ENCODE measurements around the gene GFOD1.
"Not testable (repeated sequence)": the region's sequence is repeated elsewhere in the genome, so short reads cannot be mapped to it uniquely, and the experiment has no call there.

Gene GFOD1

DNA sequence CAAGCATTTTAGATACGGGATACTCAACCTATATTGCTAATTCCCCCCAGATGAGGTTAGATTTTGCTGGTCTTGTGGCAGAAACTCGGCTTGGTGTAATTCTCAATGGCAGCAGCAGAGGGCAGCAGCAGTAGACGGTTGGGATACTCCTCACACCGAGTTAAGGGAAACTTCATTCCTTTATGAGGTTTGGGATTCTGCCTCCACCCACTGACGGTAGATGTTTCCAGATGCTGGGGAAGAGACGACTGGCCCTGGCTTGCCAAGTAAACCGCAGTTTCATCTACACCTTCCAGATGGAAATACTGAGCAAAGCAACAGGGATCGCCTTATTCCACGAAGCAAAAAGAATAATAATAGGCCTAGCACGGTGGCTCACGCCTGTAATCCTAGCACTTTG is 150.8 kb downstream of the GFOD1 start:
- Mint-ChIP-seq H3K9me3 (peaks cover under 1% of the 10 kb centered on the region), H3K36me3 (ENCODE audit: low read depth) (no peaks in the 10 kb centered on the region), H3K4me3 (no peak overlapping the region), H3K4me1 (ENCODE audit: low read depth) (peaks cover 34% of the 10 kb centered on the region), H3K27me3 (no peaks in the 10 kb centered on the region), H3K27ac (no peak overlapping the region)
- intact Hi-C loops (cut with micrococcal nuclease): loop anchor here (1.0 to 5.0 kb wide), 4 partner anchors 151 to 726 kb away; partner anchors contain the start of genes GFOD1 and SIRT5

DNA sequence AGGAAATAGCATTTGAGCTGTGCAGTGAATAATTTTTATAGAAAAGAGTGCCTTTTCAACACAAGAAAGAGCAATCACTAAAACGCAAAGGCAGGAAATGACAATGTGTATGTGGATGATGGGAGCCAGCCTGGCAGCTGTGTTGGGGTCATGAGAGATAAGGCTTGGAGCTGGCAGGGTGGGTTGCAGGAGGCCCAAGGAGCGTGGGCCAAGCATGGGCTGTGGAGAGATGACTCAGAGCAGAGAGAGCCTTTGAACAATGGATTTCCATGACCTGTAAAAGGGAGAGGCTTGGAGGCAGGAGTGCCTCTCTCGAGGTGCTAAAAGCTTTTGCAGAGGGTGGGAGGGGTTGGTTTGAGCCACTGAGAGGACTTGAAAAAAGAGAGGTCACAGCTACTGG is 152.4 kb downstream of the GFOD1 start:
- Mint-ChIP-seq H3K27ac (no peak overlapping the region), H3K9me3 (no peaks in the 10 kb centered on the region), H3K4me1 (ENCODE audit: low read depth) (peaks cover 24% of the 10 kb centered on the region), H3K4me3 (no peak overlapping the region), H3K36me3 (ENCODE audit: low read depth) (no peaks in the 10 kb centered on the region), H3K27me3 (no peaks in the 10 kb centered on the region)
- intact Hi-C loops (cut with micrococcal nuclease): loop anchor here (5.0 kb wide), 3 partner anchors 152 to 727 kb away; partner anchors contain the start of genes GFOD1 and NOL7

GRCh38 chr6:13332349-13332706 is 155.1 kb downstream of the GFOD1 start:
- H3K4me1 Mint-ChIP-seq (ENCODE audit: low read depth): peaks cover 14% of the 10 kb centered on the region
- H3K9me3 Mint-ChIP-seq: no peaks in the 10 kb centered on the region
- H3K27ac Mint-ChIP-seq: no peak overlapping the region
- no peak overlapping the region for H3K4me3 Mint-ChIP-seq
- intact Hi-C loops (cut with micrococcal nuclease): loop anchor here (5.0 kb wide), 1 partner anchor 285 kb away; the partner anchor contains the start of gene NOL7
- H3K27me3 Mint-ChIP-seq: no peaks in the 10 kb centered on the region
- no peaks in the 10 kb centered on the region for H3K36me3 Mint-ChIP-seq (ENCODE audit: low read depth)

DNA sequence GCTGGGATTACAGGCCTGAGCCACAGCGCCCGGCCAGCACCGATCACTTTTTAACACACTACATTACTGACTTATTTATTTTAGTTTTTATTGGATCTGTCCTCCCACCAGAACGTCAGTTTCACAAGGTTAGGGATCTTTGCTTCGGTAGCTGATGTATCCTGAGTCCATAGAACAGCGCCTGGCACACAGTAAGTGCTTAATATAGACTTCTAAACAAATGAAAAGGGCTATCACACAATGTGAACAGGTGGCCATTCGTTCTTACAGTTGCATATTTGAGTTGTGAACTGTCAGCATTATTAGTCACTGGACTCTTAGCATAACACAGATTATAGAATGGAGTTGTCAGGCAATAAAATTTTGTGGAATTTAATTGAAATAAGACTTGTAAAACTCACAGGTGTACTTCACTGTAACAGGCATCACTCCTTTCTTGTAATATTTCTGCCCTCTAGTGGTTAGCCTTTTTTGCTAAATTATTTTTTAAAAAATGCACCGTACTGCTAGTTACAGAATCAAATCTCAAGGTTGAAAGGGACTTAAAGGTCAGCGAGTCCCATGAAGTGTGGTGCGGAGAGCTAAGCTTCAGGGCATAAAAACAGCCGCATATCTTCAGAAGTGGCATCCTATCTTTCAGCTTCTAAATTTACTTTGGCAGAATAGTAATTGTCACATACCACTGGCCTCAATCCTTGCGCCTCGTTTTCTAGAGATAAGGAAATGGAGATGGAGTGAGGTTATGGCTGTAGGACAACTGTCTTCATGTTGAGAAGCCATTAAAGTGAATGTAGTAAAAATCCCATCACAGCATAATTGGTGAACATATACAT is 155.7 kb downstream of the GFOD1 start:
- H3K27ac Mint-ChIP-seq: no peak overlapping the region
- H3K4me3 Mint-ChIP-seq: no peak overlapping the region
- peaks cover 13% of the 10 kb centered on the region for H3K4me1 Mint-ChIP-seq (ENCODE audit: low read depth)
- no peaks in the 10 kb centered on the region for H3K9me3 Mint-ChIP-seq
- H3K27me3 Mint-ChIP-seq: no peaks in the 10 kb centered on the region
- H3K36me3 Mint-ChIP-seq (ENCODE audit: low read depth): no peaks in the 10 kb centered on the region
- intact Hi-C loops (cut with micrococcal nuclease): loop anchor here (1.0 to 5.0 kb wide), 2 partner anchors 136 to 286 kb away; partner anchors contain the start of gene NOL7

GRCh38 chr6:13328875-13329183 is 158.6 kb downstream of the GFOD1 start:
- H3K36me3 Mint-ChIP-seq (ENCODE audit: low read depth): peaks cover 14% of the 10 kb centered on the region
- no peaks in the 10 kb centered on the region for H3K9me3 Mint-ChIP-seq
- H3K27me3 Mint-ChIP-seq: no peaks in the 10 kb centered on the region
- intact Hi-C loops (cut with micrococcal nuclease): loop anchor here (2.0 kb wide), 2 partner anchors 26 to 418 kb away; no protein-coding TSS in a partner anchor
- peaks cover 9% of the 10 kb centered on the region for H3K4me1 Mint-ChIP-seq (ENCODE audit: low read depth)
- peak overlapping the region; percentile 88 for H3K4me3 Mint-ChIP-seq
- H3K27ac Mint-ChIP-seq: peak overlapping the region; percentile 89

DNA sequence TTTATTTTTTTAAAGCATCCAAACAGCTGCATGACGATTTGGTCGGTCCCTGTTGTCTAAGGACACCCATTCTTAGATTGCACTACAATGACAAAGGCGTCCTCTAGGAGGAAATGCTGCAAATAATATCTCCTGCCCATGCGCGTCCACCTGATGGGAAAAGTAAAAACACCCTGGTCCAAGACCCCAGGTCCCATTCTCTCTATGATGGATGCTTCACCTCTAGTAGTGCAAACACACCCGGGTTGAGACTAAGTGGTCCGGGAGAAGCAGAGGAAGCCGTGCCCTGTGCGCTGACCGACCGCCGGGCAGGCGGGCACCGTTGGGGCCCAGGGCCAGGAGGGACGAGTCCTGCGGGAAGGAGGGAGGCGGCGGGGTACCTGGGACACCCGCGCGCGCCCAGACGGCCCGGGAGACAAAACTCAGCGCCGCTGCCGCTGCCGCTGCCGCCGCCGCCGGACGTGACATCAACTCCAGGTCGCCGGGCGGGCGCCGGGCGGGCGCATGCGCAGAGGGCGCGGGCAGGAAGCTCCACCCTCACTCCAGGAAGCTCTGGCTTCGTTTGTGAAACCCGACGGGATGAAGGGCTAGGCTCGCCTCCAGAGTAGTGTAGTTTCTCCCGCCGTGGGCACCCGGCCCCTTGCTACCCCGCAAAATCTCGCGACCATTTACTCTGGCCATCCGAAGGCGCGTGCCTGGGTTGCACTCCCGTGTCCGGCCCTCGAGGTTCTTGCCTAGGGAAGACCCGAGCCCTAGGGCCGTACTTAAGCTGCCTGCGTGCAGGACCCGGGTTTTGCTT is 159.1 kb downstream of the GFOD1 start, which contains the start of gene TBC1D7:
TBC1D7 (minus strand) TSS at position 462 of the 799 bp plus-strand sequence. CDS start 1,639 bp downstream, outside the sequence.
- Mint-ChIP-seq H3K4me3 (peak within 1 kb of the TSS; percentile 88), H3K27me3 (no peaks in the 10 kb centered on the region), H3K36me3 (ENCODE audit: low read depth) (peaks cover 20% of the 10 kb centered on the region), H3K27ac (peak within 1 kb of the TSS; percentile 89), H3K9me3 (no peaks in the 10 kb centered on the region), H3K4me1 (ENCODE audit: low read depth) (peaks cover 9% of the 10 kb centered on the region)
- intact Hi-C loops (cut with micrococcal nuclease): loop anchor here (2.0 kb wide), 2 partner anchors 25 to 417 kb away; no protein-coding TSS in a partner anchor

DNA sequence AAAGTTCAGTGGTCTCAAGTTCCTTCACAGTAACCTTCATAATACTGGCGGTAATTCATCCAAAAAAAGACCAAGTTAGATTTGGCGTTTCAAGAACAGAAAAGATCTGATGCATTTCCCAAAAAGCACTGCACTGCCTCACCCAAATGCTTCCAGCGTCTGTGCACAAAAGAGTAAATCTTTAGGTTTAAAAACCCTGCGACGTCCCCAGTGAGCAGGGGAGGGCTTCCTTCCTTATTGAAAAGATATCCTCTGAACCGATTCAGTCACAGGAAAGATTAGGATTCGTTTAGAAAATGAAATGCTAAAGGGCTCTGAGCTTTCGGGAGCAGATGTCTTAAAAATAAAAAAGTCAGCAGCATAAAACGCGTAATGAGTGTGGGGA is 159.7 kb downstream of the GFOD1 start:
- peaks cover 26% of the 10 kb centered on the region for H3K36me3 Mint-ChIP-seq (ENCODE audit: low read depth)
- intact Hi-C loops (cut with micrococcal nuclease): loop anchor here (2.0 kb wide), 2 partner anchors 25 to 417 kb away; no protein-coding TSS in a partner anchor
- H3K9me3 Mint-ChIP-seq: no peaks in the 10 kb centered on the region
- no peaks in the 10 kb centered on the region for H3K27me3 Mint-ChIP-seq
- H3K4me3 Mint-ChIP-seq: peak overlapping the region; percentile 88
- peak overlapping the region; percentile 89 for H3K27ac Mint-ChIP-seq
- H3K4me1 Mint-ChIP-seq (ENCODE audit: low read depth): peaks cover 9% of the 10 kb centered on the region

DNA sequence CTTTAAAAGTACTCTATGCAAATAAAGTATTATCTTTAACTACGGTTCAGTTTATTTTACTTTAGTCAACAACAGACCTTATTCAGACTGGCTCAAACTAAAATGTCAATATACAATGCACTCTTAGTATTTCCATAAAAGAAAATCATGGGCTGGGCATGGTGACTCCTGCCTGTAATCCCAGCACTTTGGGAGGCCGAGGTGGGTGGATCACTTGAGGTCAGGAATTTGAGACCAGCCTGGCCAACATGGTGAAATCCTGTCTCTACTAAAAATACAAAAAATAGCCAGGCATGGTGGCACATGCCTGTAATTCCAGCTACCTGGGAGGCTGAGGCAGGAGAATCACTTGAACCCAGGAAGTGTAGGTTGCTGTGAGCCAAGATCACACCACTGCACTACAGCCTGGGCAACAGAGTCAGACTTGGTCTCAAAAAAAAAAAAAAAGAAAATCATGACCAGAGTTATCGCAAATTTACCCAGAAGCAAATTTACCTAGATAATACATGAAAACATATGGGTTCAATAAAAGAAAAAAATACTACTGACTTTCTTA is 161.3 kb downstream of the GFOD1 start:
- H3K4me1 Mint-ChIP-seq (ENCODE audit: low read depth); intact Hi-C loops (cut with micrococcal nuclease); H3K27ac Mint-ChIP-seq; H3K27me3 Mint-ChIP-seq; H3K9me3 Mint-ChIP-seq; H3K4me3 Mint-ChIP-seq: not testable (repeated sequence)
- H3K36me3 Mint-ChIP-seq (ENCODE audit: low read depth): peaks cover 41% of the 10 kb centered on the region

GRCh38 chr6:13319891-13320564 is 167.4 kb downstream of the GFOD1 start:
- Mint-ChIP-seq H3K27me3 (no peaks in the 10 kb centered on the region), H3K4me1 (ENCODE audit: low read depth) (no peaks in the 10 kb centered on the region), H3K36me3 (ENCODE audit: low read depth) (peaks cover 96% of the 10 kb centered on the region), H3K4me3 (no peak overlapping the region), H3K9me3 (no peaks in the 10 kb centered on the region), H3K27ac (no peak overlapping the region)
- intact Hi-C loops (cut with micrococcal nuclease): no loop called here

- peaks cover 93% of the 10 kb centered on the region for H3K36me3 Mint-ChIP-seq (ENCODE audit: low read depth)
- H3K27ac Mint-ChIP-seq: no peak overlapping the region
- no peaks in the 10 kb centered on the region for H3K27me3 Mint-ChIP-seq
- intact Hi-C loops (cut with micrococcal nuclease): no loop called here
- H3K4me3 Mint-ChIP-seq: no peak overlapping the region
- H3K9me3 Mint-ChIP-seq: no peaks in the 10 kb centered on the region
- H3K4me1 Mint-ChIP-seq (ENCODE audit: low read depth): no peaks in the 10 kb centered on the region
Observed at GRCh38 chr6:13318821-13319220, 168.6 kb downstream of the GFOD1 start.

DNA sequence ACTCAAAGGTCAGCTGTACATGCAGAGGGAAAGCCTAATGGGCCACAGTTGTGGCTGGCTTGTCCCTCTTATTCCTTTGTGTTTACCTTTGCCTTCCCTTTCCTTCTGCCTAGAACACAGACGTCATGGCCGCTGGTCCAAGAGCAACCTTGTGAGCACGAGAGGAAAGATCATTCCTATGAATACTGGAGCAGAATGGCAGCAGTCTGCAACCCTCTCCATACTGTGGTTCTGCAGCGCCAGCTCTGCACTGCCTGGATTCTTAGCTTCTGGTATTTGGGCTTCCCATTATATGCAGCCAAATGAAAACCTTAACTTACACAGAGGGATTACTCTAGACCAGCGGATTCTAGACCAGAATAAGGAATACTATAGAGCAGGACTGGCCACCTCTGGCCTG is 171.5 kb downstream of the GFOD1 start:
- peaks cover 81% of the 10 kb centered on the region for H3K36me3 Mint-ChIP-seq (ENCODE audit: low read depth)
- no peaks in the 10 kb centered on the region for H3K9me3 Mint-ChIP-seq
- H3K4me3 Mint-ChIP-seq: no peak overlapping the region
- no peak overlapping the region for H3K27ac Mint-ChIP-seq
- intact Hi-C loops (cut with micrococcal nuclease): no loop called here
- no peaks in the 10 kb centered on the region for H3K4me1 Mint-ChIP-seq (ENCODE audit: low read depth)
- no peaks in the 10 kb centered on the region for H3K27me3 Mint-ChIP-seq

GRCh38 chr6:13314806-13315205 is 172.6 kb downstream of the GFOD1 start:
- Mint-ChIP-seq H3K9me3 (no peaks in the 10 kb centered on the region), H3K27ac (no peak overlapping the region), H3K4me3 (no peak overlapping the region), H3K4me1 (ENCODE audit: low read depth) (no peaks in the 10 kb centered on the region), H3K27me3 (no peaks in the 10 kb centered on the region), H3K36me3 (ENCODE audit: low read depth) (peaks cover 70% of the 10 kb centered on the region)
- intact Hi-C loops (cut with micrococcal nuclease): no loop called here

DNA sequence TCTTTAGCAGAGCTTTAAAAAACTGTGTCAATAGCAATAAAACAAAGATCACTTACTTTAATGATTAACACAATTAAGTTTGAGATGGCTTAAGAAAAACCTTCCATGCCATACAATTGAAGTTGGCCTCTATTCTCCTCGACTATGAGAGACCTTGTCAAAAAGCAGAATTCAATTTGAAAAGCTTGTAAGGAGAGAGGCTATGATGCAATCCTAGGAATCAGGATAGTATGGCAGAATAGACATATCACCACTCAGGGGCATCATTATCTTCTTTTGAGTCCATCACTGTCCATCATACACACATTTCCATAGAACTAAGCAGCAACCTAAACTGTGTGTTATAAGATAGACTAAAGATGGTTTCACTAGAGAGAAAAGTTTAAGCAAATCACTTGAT is 176.2 kb downstream of the GFOD1 start:
- Mint-ChIP-seq H3K9me3 (no peaks in the 10 kb centered on the region), H3K4me3 (no peak overlapping the region), H3K4me1 (ENCODE audit: low read depth) (peaks cover 15% of the 10 kb centered on the region), H3K27ac (no peak overlapping the region), H3K27me3 (no peaks in the 10 kb centered on the region), H3K36me3 (ENCODE audit: low read depth) (peaks cover 44% of the 10 kb centered on the region)
- intact Hi-C loops (cut with micrococcal nuclease): no loop called here
